ENCODE results near the gene PCNP.
"Not testable (repeated sequence)": the region's sequence is repeated elsewhere in the genome, so short reads cannot be mapped to it uniquely, and the experiment has no call there.

Gene PCNP, protein sequence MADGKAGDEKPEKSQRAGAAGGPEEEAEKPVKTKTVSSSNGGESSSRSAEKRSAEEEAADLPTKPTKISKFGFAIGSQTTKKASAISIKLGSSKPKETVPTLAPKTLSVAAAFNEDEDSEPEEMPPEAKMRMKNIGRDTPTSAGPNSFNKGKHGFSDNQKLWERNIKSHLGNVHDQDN

DNA sequence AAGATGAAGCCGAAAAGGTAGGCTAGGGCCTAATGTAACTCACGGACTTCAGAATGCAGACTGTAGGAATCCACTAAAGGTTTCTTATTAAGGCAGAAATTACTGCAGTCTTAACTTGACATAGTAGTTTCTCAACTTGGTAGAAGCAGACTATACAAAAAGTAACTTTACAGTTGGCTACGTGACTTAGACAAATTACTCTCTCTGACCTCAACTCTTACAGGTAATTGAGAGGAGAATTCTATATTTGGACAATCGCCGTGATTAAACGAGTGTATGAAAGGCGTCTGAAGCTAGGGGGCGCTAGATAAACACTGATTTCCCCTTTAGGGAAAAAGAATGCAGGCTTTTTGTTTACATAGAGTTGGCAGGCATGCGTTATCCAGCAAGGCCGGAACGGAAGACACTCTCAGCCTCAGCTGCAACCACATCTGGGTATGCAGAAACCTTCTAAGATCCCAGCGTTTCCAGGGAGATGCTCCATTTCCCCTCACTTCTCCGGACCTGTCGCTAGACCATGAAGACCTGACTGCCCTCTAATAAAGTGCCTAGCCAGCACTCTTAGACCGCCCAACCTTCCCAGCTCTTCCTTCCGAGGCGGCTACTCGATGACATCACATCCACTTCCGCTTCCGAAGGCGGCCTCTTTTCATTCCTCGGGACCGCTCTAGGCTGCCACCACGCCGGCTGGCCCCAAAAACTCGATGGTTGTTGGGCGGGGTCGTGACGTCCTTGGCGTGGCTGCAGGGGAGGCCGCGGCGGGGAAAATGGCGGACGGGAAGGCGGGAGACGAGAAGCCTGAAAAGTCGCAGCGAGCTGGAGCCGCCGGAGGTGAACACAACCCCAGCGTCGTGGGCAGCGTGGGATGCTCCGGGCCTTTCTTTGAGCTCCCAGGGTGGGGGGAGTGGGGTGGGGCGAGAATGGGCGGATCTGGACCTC lies at the start of gene PCNP:
TSS of gene PCNP (plus strand) at position 732 of the 939 bp plus-strand sequence. CDS start at position 768, 36 bp downstream.
- DNase-seq (ENCODE audit: low read depth in 1 of 2, low spot score in 1 of 2), result peak; percentile 96 to 97

- DNase-seq (ENCODE audit: low read depth in 1 of 2, low spot score in 1 of 2), result no peak
Observed at GRCh38 chr3:101527441-101527840, 46.5 kb upstream of the PCNP start.

DNA sequence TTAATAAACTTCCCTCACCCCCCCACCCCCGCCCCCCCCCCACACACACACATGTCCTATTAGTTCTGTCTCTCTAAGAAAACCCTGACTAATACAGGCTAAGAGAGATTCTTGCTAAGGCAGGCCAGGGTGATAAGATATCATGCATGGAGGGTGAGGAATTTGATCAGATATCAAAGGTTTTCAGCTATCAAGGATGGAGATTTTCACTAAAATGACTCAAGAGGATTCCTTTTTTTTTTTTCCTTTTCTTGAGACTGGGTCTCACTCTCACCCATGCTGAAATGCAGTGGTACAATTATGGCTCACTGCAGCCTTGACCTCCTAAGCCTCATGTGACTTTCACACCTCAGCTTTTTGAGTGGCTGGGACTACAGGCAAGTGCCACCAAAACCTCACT lies 46.1 kb upstream of the PCNP start:
- no peak for DNase-seq (ENCODE audit: low read depth in 1 of 2, low spot score in 1 of 2)

DNA sequence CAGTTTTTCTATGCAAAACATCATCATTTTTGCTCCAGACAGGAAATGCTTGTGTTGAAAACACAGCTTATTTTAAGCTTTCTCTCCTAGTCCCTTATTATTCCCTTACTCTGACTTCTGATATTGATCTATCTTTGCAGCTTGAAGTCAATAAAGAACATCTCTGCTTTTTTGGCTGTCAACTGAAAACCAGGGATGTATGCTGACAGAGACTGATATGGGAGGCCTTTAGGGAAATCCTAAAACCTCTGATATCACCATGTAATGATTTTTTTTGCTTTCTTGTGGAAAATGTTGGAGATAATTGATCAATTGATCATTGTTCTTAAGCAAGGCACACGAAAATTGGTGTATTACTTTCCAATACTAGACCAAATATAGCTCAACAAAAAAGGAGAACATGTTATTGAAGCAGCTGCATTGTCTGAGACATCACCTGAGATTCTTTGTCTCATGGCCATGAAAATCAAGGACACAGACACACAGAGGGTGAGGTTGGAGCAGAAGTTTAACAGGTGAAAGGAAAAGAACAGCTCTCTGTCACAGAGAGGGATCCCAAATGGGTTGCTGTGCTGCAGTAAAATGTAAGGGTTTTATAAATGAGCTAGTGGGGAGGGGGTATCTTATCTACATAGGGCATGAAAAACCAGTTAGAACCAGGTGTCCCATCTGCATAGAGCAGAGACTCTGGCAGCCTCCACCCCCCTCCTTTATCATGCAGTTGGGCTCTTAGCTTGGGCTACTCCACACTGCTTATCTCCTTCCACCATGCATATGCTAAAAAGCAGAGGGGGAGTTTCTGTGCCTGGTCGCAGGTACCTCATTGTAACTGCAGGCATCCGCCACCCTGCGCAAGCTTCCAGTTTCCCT lies 43.9 kb upstream of the PCNP start:
- DNase-seq (ENCODE audit: low read depth in 1 of 2, low spot score in 1 of 2), result no peak

DNA sequence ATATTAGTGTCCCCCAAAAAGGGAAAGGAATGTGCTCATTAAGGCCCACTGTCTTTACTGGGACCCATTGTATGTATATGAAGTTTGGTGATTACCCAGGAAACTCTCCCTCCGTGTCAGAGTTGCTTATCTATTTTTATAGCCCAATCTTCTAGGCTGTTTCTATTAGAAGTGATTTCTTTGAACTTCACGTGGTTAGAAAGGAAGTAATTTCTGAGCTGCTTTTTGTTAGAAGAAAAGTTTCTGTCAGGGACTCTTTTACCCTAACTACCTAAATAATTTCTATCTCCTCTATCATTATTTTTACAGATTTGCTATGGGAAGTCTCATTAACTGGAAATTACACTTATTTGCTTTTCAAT lies 43.3 kb upstream of the PCNP start:
- DNase-seq (ENCODE audit: low read depth in 1 of 2, low spot score in 1 of 2), result no peak

- no peak for DNase-seq (ENCODE audit: low read depth in 1 of 2, low spot score in 1 of 2)
Observed at GRCh38 chr3:101531473-101532086, 42.4 kb upstream of the PCNP start.

- DNase-seq (ENCODE audit: low read depth in 1 of 2, low spot score in 1 of 2), result no peak
Observed at GRCh38 chr3:101532783-101533602, 41.0 kb upstream of the PCNP start.

DNA sequence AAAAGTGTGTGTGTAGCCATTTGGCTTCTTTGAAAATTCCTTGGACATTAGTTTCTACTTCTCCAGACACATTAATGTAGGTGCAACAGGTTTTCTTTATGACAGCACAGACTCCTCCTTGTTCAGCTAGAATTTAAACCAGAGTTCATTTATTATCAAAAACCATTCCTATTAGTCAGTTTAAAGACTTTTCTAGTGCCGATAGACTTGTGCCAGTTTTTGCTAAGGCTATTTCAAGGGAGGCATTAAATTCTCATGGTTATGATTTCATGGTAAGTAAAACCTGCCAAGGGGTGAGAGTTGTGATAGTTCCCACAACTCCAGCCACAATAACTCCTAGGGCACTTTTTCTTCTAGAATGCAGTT lies 40.4 kb upstream of the PCNP start:
- no peak for DNase-seq (ENCODE audit: low read depth in 1 of 2, low spot score in 1 of 2)

GRCh38 chr3:101535221-101535620 lies 38.8 kb upstream of the PCNP start:
- DNase-seq (ENCODE audit: low read depth in 1 of 2, low spot score in 1 of 2), result no peak

DNA sequence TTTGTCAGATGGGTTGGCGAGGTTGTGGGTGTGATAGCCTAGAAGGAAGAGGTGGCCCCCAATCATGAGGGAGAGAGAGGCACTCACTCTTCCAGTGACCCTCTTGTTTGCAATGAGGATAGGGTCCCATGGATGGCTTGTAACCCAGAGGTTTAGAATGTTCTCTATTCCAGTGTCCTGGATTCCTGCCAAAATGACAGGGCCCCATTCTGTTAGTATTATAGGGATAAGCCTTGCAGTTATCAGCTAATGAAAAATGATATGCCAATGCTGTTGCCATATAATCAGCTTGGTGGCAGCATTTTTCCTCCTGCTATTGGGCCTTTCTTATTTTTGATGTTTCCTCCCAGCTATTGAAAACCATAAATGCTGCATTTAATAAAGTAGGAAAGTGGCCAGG lies 37.7 kb upstream of the PCNP start:
- DNase-seq (ENCODE audit: low read depth in 1 of 2, low spot score in 1 of 2), result no peak

DNA sequence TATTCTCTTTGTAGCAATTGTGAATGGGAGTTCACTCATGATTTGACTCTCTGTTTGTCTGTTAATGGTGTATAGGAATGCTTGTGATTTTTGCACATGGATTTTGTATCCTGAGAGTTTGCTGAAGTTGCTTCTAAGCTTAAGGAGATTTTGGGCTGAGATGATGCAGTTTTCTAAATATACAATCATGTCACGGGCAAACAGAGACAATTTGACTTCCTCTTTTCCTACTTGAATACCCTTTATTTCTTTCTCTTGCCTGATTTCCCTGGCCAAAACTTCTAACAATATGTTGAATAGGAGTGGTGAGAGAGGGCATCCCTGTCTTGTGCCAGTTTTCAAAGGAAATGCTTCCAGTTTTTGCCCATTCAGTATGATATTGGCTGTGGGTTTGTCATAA lies 37.0 kb upstream of the PCNP start:
- DNase-seq (ENCODE audit: low read depth in 1 of 2, low spot score in 1 of 2), result not testable (repeated sequence)

DNA sequence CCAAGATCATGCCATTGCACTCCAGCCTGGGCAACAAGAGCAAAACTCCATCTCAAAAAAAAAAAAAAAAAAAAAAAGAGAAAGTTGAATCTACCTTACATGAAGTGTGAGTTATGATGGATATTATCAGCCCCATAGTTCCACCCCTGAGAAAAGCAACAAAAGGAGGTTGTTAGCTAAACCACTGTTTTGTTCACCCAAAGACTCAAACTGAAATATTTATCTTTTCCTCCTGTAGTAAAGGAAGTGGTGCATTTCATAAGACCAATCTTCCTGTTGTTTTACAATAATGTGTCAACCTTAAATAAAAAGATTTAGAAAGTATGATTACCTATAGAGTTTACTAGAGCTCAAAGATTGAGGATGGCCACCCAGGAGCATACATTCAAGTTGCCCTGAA lies 31.0 kb upstream of the PCNP start:
- no peak for DNase-seq (ENCODE audit: low read depth in 1 of 2, low spot score in 1 of 2)

DNA sequence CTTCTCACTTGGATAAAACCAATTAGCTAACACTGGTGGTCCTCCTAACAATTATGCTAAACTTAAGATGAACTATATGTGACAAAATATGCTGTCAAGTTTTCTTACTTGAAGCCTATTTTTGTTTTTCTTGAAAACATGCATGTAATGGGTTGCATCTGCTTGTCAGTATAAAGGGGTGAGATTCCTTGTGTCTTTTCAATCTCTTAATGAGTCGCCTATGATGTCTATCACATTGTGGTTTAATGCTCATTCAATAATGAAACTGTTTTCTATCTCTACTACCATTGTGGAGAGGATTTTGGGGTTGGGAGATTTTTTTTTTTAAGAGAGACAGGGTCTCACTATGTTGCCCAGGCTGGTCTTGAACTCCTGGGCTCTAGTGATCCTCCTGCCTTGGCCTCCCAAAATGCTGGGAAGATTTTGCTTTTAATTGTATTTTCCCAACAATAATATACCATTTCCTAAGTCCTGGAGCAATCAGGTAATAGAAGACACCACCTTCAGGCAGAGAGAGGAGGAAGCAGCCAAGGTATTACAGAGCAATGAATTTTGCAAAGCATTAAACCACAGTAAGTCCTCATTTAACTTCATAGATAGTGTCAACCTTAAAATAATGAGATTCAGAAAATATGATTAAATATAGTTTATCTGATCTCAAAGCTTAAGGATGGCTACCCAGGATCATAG lies 29.7 kb upstream of the PCNP start:
- DNase-seq (ENCODE audit: low read depth in 1 of 2, low spot score in 1 of 2), result no peak

GRCh38 chr3:101548527-101549105 lies 25.4 kb upstream of the PCNP start:
- no peak for DNase-seq (ENCODE audit: low read depth in 1 of 2, low spot score in 1 of 2)

GRCh38 chr3:101549473-101549872 lies 24.5 kb upstream of the PCNP start:
- DNase-seq (ENCODE audit: low read depth in 1 of 2, low spot score in 1 of 2), result no peak

DNA sequence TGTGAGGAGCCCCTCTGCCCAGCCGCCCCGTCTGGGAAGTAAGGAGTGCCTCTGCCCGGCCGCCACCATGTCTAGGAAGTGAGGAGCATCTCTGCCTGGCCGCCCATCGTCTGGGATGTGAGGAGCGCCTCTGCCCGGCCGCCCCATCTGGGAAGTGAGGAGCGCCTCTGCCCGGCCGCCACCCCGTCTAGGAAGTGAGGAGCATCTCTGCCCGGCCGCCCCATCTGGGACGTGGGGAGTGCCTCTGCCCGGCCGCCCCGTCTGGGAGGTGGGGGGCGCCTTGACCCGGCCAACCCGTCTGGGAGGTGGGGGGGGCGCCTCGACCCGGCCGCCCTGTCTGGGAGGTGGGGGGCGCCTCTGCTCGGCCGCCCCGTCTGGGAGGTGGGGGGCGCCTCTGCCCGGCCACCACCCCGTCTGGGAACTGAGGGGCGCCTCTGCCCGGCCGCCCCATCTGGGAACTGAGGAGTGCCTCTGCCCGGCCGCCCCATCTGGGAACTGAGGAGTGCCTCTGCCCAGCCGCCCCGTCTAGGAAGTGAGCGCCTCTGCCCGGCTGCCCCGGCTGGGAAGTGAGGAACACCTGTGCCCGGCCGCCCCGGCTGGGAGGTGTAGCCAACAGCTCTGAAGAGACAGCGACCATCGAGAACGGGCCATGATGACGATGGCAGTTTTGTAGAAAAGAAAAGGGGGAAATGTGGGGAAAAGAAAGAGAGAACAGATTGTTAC lies 22.5 kb upstream of the PCNP start:
- not testable (repeated sequence) for DNase-seq (ENCODE audit: low read depth in 1 of 2, low spot score in 1 of 2)

- DNase-seq (ENCODE audit: low read depth in 1 of 2, low spot score in 1 of 2), result not testable (repeated sequence)
Observed at GRCh38 chr3:101553381-101553780, 20.6 kb upstream of the PCNP start.

DNA sequence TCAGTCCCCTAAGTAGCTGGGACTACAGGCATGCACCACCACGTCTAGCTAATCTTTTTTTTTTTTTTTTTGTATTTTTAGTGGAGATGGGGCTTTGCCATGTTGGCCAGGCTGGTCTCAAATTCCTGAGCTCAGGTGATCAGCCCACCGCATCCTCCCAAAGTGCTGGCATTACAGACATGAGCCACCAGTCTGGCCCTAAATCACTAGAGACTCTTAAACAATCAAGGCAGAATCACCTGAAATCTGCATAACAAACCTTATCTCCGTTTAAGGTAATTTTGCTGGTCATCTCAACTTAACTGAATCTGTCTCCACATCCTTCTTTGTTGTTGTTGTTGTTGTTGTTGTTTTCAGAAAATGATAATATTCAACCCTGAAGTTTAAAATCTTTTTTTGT lies 17.9 kb upstream of the PCNP start:
- no peak for DNase-seq (ENCODE audit: low read depth in 1 of 2, low spot score in 1 of 2)

All from stimulated activated CD4-positive, alpha-beta T cell treated with anti-CD3 and anti-CD28 coated beads, Interleukin-15, amount 100 ng/mL, for 1 hour (primary cell).